Measurements from ENCODE around the gene NATD1. TPM values are rescaled to one million over a fixed set of nuclear protein-coding genes. Genes with fewer than 3 reads are reported as not detected.

The NATD1 gene
- total and polyA plus RNA-seq, 2 experiments from 2014 or later = 5.0 to 6.7 TPM

DNA sequence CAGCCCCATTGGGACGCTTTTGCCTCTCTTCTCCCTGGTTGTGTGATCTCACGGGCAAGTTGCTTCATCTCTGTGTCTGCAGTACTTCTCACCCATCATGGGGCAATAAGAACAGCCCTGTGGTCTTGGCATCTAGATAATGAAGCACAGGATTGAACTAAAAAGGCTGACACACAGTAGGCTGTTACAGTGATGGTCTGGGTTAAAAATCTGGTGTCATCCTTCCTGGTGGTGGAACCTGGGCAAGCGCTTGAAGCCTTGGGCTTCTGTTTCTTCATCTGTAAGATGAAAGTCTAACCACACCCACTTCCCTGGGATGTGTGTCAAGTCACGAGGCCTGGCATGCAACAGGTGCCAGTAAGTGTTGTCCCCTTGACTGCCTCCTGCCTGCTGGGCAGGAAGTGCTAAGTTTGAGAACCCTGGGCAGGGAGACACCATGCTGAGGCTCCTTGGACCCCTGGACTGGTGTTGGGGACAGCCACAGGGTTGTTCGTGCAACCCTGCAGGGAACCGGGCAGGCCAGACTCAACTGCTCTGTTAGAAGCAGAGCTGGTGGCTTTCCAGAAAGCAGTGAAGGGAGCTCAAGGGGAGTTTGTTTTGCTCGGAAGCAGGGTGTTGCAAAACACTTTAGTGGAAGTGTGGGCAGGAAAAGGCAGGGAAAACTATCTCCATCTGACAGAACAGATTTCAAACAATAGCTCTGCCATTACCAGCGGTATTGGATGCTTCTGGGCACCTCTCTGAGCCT is 25.4 kb upstream of the NATD1 start:
- no peak overlapping the region for H3K27ac ChIP-seq
- no peaks in the 10 kb centered on the region for H3K27me3 ChIP-seq
- H3K79me2 ChIP-seq = no peaks in the 10 kb centered on the region
- H3K9me2 ChIP-seq (replicated peaks; ENCODE audit: insufficient read depth) = no peaks in the 10 kb centered on the region
- H4K20me1 ChIP-seq (ENCODE audit: insufficient read depth, poor library complexity, severe bottlenecking) = no peaks in the 10 kb centered on the region
- H3K36me3 ChIP-seq (replicated peaks; ENCODE audit: insufficient read depth, low read depth) = no peaks in the 10 kb centered on the region
- peaks cover 6% of the 10 kb centered on the region for H3K4me1 ChIP-seq (ENCODE audit: insufficient read depth)
- no peak overlapping the region for H2AFZ ChIP-seq
- WGBS (ENCODE audit: low lambda C conversion rate, missing lambda C conversion rate) = 88% methylated on average over 8 of the region's 8 CpGs
- no peaks in the 10 kb centered on the region for H3K9me3 ChIP-seq (ENCODE audit: low read depth)
- no peak overlapping the region for H3K4me3 ChIP-seq
- TF ChIP-seq EZH2phosphoT487 (IDR thresholded peaks at IDR 0.05; ENCODE audit: low read depth, severe bottlenecking, unreplicated experiment) (no peak), EZH2 (IDR thresholded peaks at IDR 0.05; ENCODE audit: borderline replicate concordance) (no peak)
- no peak for DNase-seq (ENCODE audit: low spot score)
- no peak overlapping the region for H3K4me2 ChIP-seq

DNA sequence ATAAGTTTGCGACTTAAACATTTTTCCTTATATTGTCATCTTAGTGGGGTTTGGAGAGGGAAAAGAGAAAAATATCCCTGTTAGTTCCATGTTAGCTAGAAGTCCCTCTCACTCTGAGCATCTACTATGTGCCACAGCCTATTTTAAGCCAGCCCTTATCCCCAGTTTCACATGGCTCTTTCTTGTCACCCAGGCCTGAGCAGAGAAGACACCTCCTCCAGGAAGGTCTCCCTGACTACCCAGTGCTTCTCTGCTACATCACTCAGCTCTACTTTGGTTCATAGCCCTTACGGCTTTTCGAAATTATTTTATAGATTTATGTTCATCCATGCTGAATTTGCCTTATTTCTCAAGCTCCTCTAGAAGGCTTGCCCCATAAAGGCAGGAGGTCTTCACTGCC is 24.1 kb upstream of the NATD1 start:
- no peaks in the 10 kb centered on the region for H3K9me2 ChIP-seq (replicated peaks; ENCODE audit: insufficient read depth)
- no peaks in the 10 kb centered on the region for H4K20me1 ChIP-seq (ENCODE audit: insufficient read depth, poor library complexity, severe bottlenecking)
- H2AFZ ChIP-seq = no peak overlapping the region
- no peak for DNase-seq (ENCODE audit: low spot score)
- H3K79me2 ChIP-seq = no peaks in the 10 kb centered on the region
- WGBS (ENCODE audit: low lambda C conversion rate, missing lambda C conversion rate) = 96% methylated on average over 3 of the region's 3 CpGs
- TF ChIP-seq EZH2 (IDR thresholded peaks at IDR 0.05; ENCODE audit: borderline replicate concordance) (no peak), EZH2phosphoT487 (IDR thresholded peaks at IDR 0.05; ENCODE audit: low read depth, severe bottlenecking, unreplicated experiment) (no peak)
- TF ChIP-seq, protein P1, sequence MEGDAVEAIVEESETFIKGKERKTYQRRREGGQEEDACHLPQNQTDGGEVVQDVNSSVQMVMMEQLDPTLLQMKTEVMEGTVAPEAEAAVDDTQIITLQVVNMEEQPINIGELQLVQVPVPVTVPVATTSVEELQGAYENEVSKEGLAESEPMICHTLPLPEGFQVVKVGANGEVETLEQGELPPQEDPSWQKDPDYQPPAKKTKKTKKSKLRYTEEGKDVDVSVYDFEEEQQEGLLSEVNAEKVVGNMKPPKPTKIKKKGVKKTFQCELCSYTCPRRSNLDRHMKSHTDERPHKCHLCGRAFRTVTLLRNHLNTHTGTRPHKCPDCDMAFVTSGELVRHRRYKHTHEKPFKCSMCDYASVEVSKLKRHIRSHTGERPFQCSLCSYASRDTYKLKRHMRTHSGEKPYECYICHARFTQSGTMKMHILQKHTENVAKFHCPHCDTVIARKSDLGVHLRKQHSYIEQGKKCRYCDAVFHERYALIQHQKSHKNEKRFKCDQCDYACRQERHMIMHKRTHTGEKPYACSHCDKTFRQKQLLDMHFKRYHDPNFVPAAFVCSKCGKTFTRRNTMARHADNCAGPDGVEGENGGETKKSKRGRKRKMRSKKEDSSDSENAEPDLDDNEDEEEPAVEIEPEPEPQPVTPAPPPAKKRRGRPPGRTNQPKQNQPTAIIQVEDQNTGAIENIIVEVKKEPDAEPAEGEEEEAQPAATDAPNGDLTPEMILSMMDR (IDR thresholded peaks at IDR 0.05; ENCODE audit: poor library complexity) = no peak
- no peak overlapping the region for H3K4me2 ChIP-seq
- no peak overlapping the region for H3K27ac ChIP-seq
- H3K27me3 ChIP-seq = no peaks in the 10 kb centered on the region
- H3K36me3 ChIP-seq (replicated peaks; ENCODE audit: insufficient read depth, low read depth) = no peaks in the 10 kb centered on the region
- peaks cover 6% of the 10 kb centered on the region for H3K4me1 ChIP-seq (ENCODE audit: insufficient read depth)
- no peaks in the 10 kb centered on the region for H3K9me3 ChIP-seq (ENCODE audit: low read depth)
- H3K4me3 ChIP-seq = no peak overlapping the region

DNA sequence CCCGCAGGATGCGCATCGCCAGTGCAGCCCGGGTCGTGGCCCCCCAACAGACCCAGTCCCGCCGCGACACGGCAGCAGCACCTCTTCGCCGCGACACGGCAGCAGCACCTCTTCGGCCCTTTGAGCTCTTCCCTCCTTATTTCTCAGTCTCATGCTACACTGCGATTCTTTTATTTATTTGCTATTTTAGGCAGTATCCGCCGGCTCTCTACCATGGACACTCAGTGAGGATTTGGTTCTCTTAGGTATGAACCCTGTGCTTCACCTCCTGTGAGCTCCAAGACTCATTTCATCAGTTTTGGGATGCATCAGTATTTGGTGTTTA is 23.0 kb upstream of the NATD1 start:
- Histone ChIP-seq H3K4me2 (peak overlapping the region; percentile 89), H3K9me2 (replicated peaks; ENCODE audit: insufficient read depth) (no peaks in the 10 kb centered on the region), H4K20me1 (ENCODE audit: insufficient read depth, poor library complexity, severe bottlenecking) (no peaks in the 10 kb centered on the region), H3K27ac (no peak overlapping the region), H3K79me2 (no peaks in the 10 kb centered on the region), H3K4me1 (ENCODE audit: insufficient read depth) (peaks cover 6% of the 10 kb centered on the region), H3K36me3 (replicated peaks; ENCODE audit: insufficient read depth, low read depth) (no peaks in the 10 kb centered on the region), H2AFZ (peak overlapping the region; percentile 94), H3K9me3 (ENCODE audit: low read depth) (no peaks in the 10 kb centered on the region), H3K27me3 (no peaks in the 10 kb centered on the region), H3K4me3 (peak overlapping the region; percentile 53)
- 31% methylated on average over 15 of the region's 17 CpGs for WGBS (ENCODE audit: low lambda C conversion rate, missing lambda C conversion rate)
- TF ChIP-seq EZH2phosphoT487 (IDR thresholded peaks at IDR 0.05; ENCODE audit: low read depth, severe bottlenecking, unreplicated experiment) (no peak), EZH2 (IDR thresholded peaks at IDR 0.05; ENCODE audit: borderline replicate concordance) (no peak)
- TF ChIP-seq, protein P1 (IDR thresholded peaks at IDR 0.05; ENCODE audit: poor library complexity) = peak; percentile 4
- DNase-seq (ENCODE audit: low spot score) = no peak

DNA sequence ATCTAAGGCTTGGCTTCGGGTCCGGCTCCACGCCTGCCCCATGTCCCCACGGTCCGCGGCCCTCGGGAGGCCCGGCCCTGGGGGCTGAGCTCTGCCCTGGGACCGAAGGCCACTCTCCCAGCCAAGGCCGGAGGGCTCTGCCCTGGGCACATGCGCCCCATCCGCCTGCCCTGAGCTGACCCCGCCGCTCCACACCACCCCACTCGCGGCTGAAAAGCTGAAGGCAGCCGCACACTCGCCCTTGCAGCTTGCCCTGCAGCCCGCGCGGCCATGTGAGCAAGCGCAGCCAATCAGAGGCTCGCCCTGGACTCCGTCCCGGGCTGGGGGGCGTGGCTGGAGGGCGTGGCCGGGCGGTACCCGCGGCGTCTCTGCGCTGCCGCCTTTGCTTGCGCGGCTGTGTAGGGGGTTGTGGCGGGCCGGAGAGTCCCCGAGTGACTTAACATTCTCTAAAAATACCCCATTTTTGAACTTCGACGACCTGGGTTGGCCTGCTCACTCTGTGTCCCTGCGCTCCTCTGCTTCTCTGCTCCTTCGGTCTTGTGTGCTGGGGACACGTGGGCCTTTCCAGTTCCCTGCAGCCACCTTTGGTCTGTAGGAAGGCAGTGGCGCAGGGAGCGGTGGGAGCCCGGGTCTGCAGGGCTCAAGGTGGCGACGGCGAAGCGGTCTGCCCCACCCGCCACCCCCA is 22.5 kb upstream of the NATD1 start:
- Histone ChIP-seq H2AFZ (peak overlapping the region; percentile 94), H3K9me3 (ENCODE audit: low read depth) (no peaks in the 10 kb centered on the region), H4K20me1 (ENCODE audit: insufficient read depth, poor library complexity, severe bottlenecking) (no peaks in the 10 kb centered on the region), H3K27ac (peak overlapping the region; percentile 30), H3K36me3 (replicated peaks; ENCODE audit: insufficient read depth, low read depth) (no peaks in the 10 kb centered on the region), H3K4me1 (ENCODE audit: insufficient read depth) (peaks cover 6% of the 10 kb centered on the region), H3K27me3 (no peaks in the 10 kb centered on the region), H3K9me2 (replicated peaks; ENCODE audit: insufficient read depth) (no peaks in the 10 kb centered on the region), H3K79me2 (no peaks in the 10 kb centered on the region), H3K4me3 (peak overlapping the region; percentile 53), H3K4me2 (peak overlapping the region; percentile 89)
- peak; percentile 94 for DNase-seq (ENCODE audit: low spot score)
- TF ChIP-seq EZH2 (IDR thresholded peaks at IDR 0.05; ENCODE audit: borderline replicate concordance) (no peak), EZH2phosphoT487 (IDR thresholded peaks at IDR 0.05; ENCODE audit: low read depth, severe bottlenecking, unreplicated experiment) (no peak)
- TF ChIP-seq, protein P1 (IDR thresholded peaks at IDR 0.05; ENCODE audit: poor library complexity) = no peak
- WGBS (ENCODE audit: low lambda C conversion rate, missing lambda C conversion rate) = 2% methylated on average over 39 of the region's 52 CpGs

Measured in hepatocyte (in vitro differentiated cells).